ENCODE measurements around the gene TAGLN3. TPM values are rescaled to one million over a fixed set of nuclear protein-coding genes. Genes with fewer than 3 reads are reported as not detected.
A peak's percentile ranks its signal among the peaks of the same experiment; 100 is the strongest.

TAGLN3 gene
- total and polyA plus RNA-seq, 2 donors (not counting 3 experiments of a cell fraction or from before 2014, with no cell fraction given) = not detected

DNA sequence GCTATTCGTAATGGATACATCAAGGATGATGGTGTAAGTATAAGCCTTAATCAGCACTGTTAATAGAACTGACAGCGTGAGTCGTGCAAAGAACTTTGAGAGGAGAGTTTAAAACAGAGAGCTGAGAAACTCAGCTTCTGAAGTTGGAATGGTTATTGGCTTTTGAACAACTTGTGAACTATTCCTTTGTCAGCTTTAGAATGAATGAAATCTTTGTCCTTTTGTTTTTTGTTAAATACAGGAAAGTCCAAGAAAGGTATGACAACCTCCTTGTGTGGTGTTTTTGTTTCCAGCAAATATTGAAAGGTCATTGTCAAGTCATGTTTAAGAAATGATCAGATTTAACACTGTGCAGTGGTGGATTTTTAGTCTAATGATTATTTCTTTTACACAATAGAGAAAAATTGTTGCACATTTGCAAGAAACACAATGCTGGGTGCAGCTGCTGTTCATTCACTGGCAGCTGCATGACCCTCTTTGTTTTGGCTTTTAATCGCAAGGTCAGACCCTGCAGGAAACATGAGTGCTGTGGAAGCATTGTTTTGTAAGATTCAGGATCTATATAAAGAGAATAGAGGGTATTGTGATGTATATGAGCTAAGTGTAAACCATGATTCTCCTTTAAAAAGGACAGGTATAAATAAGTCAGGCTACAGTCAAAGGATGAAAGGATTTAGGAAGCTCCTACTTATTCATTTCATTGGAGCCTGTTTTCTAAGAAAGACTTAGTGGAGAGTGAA lies 41.6 kb upstream of the TAGLN3 start:
- peak; percentile 78 for FAIRE-seq

GRCh38 chr3:111961461-111962164 lies 37.1 kb upstream of the TAGLN3 start:
- ChIA-PET POLR2A (no interaction called here), CTCF (interaction anchor here (1.1 to 3.5 kb wide), 8 partner anchors 9 to 293 kb away, joined by 3 to 10 read pairs (median 6); no protein-coding TSS in a partner anchor)
- Histone ChIP-seq H4K20me1 (replicated peaks; ENCODE audit: control insufficient read depth, extremely low read depth, insufficient read depth, low read length) (no peaks in the 10 kb centered on the region), H3K36me3 (ENCODE audit: control insufficient read depth in 2 of 2, extremely low read depth in 1 of 2, insufficient read depth in 2 of 2, low read length in 2 of 2) (peaks cover 2 to 8% of the 10 kb centered on the region in 2 experiments), H3K27ac (ENCODE audit: insufficient read depth, low read depth, low read length) (no peak overlapping the region), H3K9ac (replicated peaks; ENCODE audit: extremely low read depth, insufficient read depth, low read length) (no peak overlapping the region), H2AFZ (ENCODE audit: low read depth, low read length) (no peak overlapping the region), H3K4me2 (ENCODE audit: insufficient read depth, low read length) (no peak overlapping the region), H3K4me3 (replicated peaks in 1 of 3; ENCODE audit: insufficient read depth in 1 of 3, low read depth in 1 of 3, low read length in 3 of 3) (no peak overlapping the region), H3K79me2 (ENCODE audit: control insufficient read depth, insufficient read depth, low read length) (no peaks in the 10 kb centered on the region), H3K9me1 (replicated peaks; ENCODE audit: control insufficient read depth, extremely low read depth, insufficient read depth, low read length) (no peaks in the 10 kb centered on the region), H3K27me3 (ENCODE audit: control insufficient read depth in 2 of 2, insufficient read depth in 2 of 2, low read length in 2 of 2) (no peaks in the 10 kb centered on the region), H3K4me1 (ENCODE audit: control insufficient read depth, extremely low read depth, insufficient read depth, low read length) (peaks cover 34% of the 10 kb centered on the region), H3K9me3 (replicated peaks; ENCODE audit: control insufficient read depth, insufficient read depth, low read length) (no peaks in the 10 kb centered on the region)
- BruUV-seq (replicated peaks) = no TSS peak
- no peak for DNase-seq (ENCODE audit: low read depth, low spot score)
- FAIRE-seq = no peak
- intact Hi-C loops (cut with micrococcal nuclease) (no loop called here), dilution Hi-C loops (cut with MboI; ENCODE audit: extremely low pct_ligation_motif_present, low sequenced_read_pairs) (no loop called here)
- no peak for TF ChIP-seq FOS (IDR thresholded peaks at IDR 0.05; ENCODE audit: borderline replicate concordance, insufficient read depth, low read length)
- TF ChIP-seq MYC (IDR thresholded peaks at IDR 0.05; ENCODE audit: low read depth, low read length) = no peak
- no peak for TF ChIP-seq MAX (IDR thresholded peaks at IDR 0.05; ENCODE audit: insufficient read depth, insufficient read length)

More for the DNA sequence above, 41.6 kb upstream of the TAGLN3 start:
- H3K4me3 ChIP-seq (replicated peaks in 1 of 3; ENCODE audit: insufficient read depth in 1 of 3, low read depth in 1 of 3, low read length in 3 of 3) = no peak overlapping the region
- POLR2A ChIA-PET = interaction anchor here (0.9 to 1.8 kb wide), 6 partner anchors 10 to 41 kb away, joined by 4 to 8 read pairs (median 5); partner anchors contain the start of gene ABHD10
- DNase-seq (ENCODE audit: low read depth, low spot score) = peak; percentile 91
- intact Hi-C loops (cut with micrococcal nuclease) = loop anchor here (1.0 kb wide), 5 partner anchors 10 to 40 kb away; no protein-coding TSS in a partner anchor
- H3K27me3 ChIP-seq (ENCODE audit: control insufficient read depth in 2 of 2, insufficient read depth in 2 of 2, low read length in 2 of 2) = no peaks in the 10 kb centered on the region
- H3K27ac ChIP-seq (ENCODE audit: insufficient read depth, low read depth, low read length) = peak overlapping the region; percentile 57
- H3K9ac ChIP-seq (replicated peaks; ENCODE audit: extremely low read depth, insufficient read depth, low read length) = peak overlapping the region; percentile 45
- H4K20me1 ChIP-seq (replicated peaks; ENCODE audit: control insufficient read depth, extremely low read depth, insufficient read depth, low read length) = no peaks in the 10 kb centered on the region
- dilution Hi-C loops (cut with MboI; ENCODE audit: extremely low pct_ligation_motif_present, low sequenced_read_pairs) = no loop called here
- no peaks in the 10 kb centered on the region for H3K9me1 ChIP-seq (replicated peaks; ENCODE audit: control insufficient read depth, extremely low read depth, insufficient read depth, low read length)
- H3K36me3 ChIP-seq (ENCODE audit: control insufficient read depth in 2 of 2, extremely low read depth in 1 of 2, insufficient read depth in 2 of 2, low read length in 2 of 2) = peaks cover 6 to 12% of the 10 kb centered on the region in 2 experiments
- H2AFZ ChIP-seq (ENCODE audit: low read depth, low read length) = no peak overlapping the region
- CTCF ChIA-PET = interaction anchor here (0.7 to 4.4 kb wide), 15 partner anchors 10 to 288 kb away, joined by 3 to 26 read pairs (median 4); no protein-coding TSS in a partner anchor
- no peaks in the 10 kb centered on the region for H3K79me2 ChIP-seq (ENCODE audit: control insufficient read depth, insufficient read depth, low read length)
- TF ChIP-seq GATA2 (IDR thresholded peaks at IDR 0.05; ENCODE audit: insufficient read depth, insufficient read length, low read depth, low read length) (peak; percentile 10), JUN (IDR thresholded peaks at IDR 0.05; ENCODE audit: borderline replicate concordance, insufficient read depth, insufficient read length, low read depth) (no peak), EZH2 (IDR thresholded peaks at IDR 0.05; ENCODE audit: borderline replicate concordance, low read depth, low read length, severe bottlenecking) (no peak)
- H3K4me2 ChIP-seq (ENCODE audit: insufficient read depth, low read length) = peak overlapping the region; percentile 35
- H3K9me3 ChIP-seq (replicated peaks; ENCODE audit: control insufficient read depth, insufficient read depth, low read length) = no peaks in the 10 kb centered on the region
- H3K4me1 ChIP-seq (ENCODE audit: control insufficient read depth, extremely low read depth, insufficient read depth, low read length) = peaks cover 28% of the 10 kb centered on the region
- no TSS peak for BruUV-seq (replicated peaks)

Data from endothelial cell of umbilical vein (primary cell).